ENCODE measurements around the gene ZNF100.

DNA sequence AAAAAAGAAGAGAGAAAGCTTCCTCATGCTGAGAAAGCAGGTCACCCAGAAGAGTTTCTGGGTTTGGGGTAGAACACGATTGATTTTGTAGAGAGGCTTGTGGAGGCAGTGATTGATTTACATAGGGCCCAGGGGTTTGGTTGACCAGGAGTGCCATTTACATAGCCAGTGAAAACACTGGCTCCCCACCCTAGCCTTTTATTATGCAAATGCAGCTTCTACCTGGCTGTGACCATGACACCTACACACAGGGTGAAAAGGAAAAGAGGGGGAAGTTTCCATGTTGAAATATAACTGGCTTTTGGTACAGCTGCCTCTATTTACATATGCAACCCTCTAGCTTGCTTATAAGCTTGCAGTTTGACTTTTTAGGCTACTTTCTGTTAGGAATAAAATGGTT, 62.0 kb downstream of the ZNF100 start:
- TF ChIP-seq CTCF (IDR thresholded peaks at IDR 0.05 in 8 of 11, conservative IDR thresholded peaks at IDR 0.05 in 3 of 11) (no peak), POLR2A (IDR thresholded peaks at IDR 0.05) (no peak), POLR2AphosphoS5 (IDR thresholded peaks at IDR 0.05) (no peak)

Data from spleen (tissue), 7 donors.